Activated CD4-positive, alpha-beta T cell treated with anti-CD3 and anti-CD28 coated beads, Interleukin-2, amount 50 U/mL, for 4 hours (primary cell): ENCODE results near the gene UBE2D3.
"Not testable (repeated sequence)": the region's sequence is repeated elsewhere in the genome, so short reads cannot be mapped to it uniquely, and the experiment has no call there.

Source experiments
- DNase-seq, 2 experiments: peaks; one replicate each; pipeline ENCODE4 v3.0.0-alpha.2; 2020

Gene UBE2D3

DNA sequence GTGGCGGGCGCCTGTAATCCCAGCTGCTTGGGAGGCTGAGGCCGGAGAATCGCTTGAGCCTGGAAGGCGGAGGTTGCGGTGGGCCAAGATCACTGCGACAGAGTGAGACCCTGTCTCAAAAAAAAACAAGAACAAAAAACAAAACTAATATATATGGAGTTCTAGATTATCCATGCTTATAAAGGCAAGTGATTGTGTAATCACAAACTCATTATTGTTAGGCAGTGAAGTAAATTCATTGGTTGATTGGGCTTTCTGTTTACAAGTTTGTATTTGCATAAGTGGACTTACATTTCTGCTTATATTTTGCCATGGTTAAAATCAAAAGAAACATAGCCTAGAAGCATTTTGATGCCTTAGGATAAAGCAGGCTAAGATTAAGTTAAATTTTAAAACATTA is 2.5 kb upstream of the UBE2D3 start:
- no peak for DNase-seq

DNA sequence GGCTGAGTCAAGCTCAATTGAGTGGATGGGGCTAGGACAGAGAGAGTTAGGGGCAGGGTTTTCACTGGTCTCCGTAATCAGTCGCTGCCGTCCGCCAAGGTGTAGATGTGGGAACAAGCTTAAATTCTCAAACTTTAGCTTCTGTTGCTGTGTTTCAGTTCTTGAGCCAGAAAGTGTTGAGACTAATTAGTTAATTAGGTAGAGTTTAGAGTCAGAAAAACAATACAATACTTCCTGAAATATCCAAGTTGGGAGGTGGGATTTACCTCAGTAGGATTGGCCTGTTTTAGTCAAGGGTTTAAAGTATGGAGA is 1.1 kb upstream of the UBE2D3 start:
- DNase-seq, result no peak

DNA sequence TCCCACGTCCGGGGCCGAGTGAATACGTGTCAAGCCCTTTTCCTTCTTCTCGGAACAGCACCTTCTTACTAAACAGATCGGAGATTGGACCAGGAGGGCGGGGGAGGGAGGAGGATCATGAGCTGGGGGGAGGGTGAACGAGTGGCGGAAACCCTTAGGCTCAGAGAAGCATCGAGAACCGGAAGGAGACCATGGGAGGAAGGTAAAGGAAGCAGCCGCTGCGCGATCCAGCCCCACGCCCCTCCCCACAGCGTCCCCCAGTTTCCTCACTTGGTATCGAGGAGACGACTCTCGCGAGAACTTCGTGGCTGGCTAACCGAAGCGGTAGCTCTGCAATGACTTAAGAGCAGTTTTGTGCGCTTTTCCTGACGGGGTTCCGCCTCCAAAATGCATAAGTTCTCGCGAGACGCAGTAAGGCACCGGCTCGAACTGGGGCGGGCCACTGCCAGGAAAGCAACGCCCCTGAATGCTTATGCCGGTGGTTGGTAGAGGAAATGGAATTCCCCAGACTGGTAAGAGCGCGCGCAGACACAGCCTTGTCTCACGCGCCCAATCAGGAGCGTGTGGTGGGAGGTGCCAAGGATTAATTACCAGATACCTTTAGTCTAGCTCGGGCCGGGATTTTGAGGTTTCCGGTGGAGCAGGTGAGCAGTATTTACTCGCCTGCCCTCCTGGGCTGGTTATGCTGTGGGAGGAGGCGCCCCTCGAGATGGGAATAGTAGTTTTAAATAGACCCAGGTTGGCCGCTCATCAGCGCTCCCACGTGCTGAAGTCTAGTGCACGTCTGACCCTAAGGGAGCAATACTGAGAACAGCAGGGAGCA is 534 bp upstream of the UBE2D3 start:
- DNase-seq, result peak; percentile 99 to 100

DNA sequence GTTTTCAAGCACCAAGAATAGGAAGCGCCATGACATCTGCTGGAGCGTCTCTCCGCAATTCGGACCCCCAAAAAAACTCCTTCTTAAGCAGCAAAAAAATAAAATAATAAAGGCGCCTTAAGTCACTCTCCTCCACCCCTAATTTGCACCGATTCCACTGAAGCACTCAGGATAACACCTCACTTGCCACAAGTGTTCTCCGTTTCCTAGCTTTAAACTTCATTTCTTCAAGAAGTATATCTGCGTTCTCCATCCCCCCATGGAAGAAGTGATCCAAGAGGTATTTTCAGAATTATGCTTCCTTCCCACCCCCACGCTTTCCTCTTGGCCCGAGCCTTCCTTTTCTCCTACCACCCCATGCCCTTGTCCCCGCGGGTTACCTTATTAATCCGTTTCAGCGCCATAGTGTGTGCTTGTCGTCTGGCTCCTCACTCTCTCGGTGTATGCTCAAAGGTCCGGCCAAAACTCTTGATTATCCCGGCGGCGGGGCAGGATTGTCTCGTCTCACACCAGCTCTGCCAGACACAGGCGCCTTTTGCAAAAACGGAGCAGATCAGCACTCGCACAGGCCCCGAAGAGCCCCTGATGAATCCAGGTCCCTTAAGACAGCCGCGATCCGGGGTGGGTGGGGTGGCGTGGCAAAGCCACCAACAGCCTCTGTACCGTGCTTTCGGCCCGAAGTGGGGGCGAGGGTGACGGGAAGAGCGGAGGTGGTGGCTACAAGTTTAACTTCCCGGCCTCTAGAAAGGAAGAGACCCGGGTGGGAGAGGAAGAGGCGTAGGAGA is 1.1 kb downstream of the UBE2D3 start:
- no peak for DNase-seq

DNA sequence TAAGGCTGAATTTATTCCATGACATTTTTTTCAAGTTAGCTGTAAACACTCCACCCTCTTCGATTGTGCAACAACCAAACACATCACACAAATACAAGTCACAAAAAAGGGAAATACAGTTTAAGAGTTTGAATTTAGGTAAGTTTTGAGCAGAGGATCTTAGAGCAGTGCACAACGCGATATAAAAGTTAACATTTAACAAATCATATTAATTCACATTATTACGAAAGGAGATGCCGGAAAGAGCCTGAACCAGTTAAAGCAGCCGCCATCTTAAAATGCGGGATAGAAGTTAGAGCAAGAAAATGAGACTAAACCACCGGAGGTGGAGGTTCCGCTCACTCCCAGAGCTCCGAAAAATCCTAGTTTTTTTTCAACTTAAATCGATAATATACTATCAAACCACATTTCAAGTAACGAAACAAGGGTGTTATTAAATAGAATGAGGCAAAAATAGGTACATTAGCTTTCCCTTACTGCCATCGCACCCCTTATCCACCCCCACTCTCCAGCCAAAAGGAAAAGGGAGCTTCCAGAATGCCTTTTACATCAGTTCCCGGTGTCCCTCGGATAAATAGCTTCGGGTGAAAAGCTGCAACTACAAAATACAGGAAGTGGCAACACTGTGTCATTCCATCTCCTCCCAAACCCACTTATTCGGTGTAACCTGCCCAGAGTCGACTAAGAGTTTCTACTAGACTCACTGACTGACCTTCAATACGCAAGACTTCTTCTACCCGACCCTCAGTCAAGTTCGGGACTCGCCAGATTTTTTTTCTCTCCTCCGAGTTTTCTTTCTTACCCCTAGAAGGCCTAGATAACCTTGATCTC is 1.9 kb downstream of the UBE2D3 start:
- DNase-seq, result peak; percentile 9 to 21

DNA sequence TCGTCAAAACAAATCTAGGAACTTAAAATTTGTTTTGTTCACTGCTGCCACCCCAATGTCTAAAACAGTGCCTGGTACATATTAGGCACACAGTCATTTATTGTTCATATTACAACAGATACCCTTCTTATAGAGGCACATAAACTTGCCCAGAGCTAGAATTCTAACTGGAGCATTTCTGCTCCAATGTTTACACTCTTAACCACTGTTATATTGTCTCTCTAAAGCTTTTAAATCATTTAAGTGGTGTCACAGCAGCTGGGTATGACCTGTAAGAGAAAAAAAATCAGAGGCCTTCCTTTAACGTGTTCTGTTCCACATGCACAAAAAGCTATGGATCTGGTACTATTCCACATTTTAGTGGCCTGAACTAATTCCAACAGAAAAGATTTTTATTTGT is 3.0 kb downstream of the UBE2D3 start:
- no peak for DNase-seq

DNA sequence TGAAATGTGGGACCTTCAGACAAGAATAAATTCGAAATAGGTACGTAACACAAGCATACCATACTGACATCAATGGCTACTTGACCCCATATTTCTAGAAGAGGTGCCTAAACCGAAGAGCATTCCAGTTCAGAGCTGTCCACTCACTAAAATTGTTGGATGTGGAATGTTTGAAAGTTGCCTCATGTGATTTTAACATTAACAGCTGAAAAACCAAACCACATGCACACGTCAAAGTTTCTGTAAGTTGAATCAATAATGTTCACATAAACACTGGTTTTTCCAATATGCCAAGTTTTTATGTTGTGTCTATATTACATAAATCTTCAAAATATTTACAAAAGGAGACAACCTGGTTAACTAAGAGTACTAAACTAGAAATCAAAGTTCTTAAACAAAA is 3.5 kb downstream of the UBE2D3 start:
- DNase-seq, result no peak

DNA sequence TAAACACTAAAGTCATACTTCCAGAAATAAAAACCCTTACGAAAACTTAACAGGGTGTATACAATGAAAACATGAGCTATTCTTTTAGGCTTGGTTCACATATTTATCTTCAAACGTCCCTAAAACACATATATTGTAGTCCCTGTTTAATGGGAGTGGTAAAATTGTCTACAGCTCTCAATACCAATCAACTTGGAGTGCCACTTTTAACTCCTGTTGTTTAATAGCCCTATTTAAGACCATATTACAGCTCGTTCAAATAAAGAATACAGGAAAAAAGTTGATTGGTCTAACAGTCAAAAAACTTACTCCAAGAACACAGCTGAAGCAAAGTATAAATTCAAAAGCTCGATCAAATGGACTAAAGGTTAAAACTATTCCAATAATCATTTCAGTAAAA is 3.9 kb downstream of the UBE2D3 start:
- DNase-seq, result no peak

DNA sequence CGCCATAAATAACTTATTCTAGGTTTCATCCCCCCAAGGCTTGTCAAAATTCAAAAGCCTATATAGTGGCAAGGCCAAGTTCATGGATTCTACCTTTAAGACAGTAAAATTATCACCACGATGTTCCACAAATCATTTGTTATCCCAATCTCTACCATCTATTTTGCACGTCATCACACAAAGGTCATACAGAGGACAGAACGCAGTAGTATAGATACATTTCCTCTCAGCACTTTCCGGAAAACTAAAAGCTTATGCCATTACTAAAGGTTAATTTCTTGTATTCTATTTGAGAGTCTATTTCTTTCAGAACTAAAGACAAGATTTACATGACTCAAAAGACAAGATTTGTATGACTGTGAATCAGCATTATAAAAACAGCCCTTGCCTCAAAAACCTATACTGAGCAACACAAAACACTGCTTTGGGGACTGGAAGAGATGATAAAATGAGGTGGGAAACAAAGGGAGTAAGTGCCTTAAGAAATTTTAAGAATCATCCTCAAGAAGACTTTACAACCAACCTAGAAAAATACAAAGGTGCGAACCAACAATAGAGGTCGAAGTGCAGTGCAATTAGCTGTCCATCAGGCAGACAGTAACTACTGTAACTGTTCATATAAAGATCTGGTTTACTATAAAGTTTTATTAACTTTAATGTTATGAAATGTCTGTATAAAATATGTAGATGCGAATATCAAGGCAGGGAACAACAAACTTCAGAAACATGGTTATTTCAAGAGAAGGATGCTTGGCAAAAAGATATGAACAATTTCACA is 7.6 kb downstream of the UBE2D3 start:
- DNase-seq, result no peak

DNA sequence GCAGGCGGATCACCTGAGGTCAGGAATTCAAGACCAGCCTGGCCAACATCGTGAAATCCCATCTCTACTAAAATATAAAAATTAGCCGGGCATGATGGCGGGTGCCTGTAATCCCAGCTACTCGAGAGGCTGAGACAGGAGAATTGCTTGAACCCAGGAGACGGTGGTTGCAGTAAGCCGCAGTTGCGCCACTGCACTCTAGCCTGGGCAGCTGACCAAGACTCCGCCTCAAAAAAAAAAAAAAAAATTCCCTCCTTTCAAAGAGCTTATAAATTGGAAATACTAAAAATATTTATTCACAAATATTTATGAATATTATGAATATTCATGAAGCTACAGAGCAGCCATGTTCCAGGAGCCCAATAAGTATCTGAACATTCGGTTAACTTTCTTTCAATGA is 8.3 kb downstream of the UBE2D3 start:
- DNase-seq, result not testable (repeated sequence)

DNA sequence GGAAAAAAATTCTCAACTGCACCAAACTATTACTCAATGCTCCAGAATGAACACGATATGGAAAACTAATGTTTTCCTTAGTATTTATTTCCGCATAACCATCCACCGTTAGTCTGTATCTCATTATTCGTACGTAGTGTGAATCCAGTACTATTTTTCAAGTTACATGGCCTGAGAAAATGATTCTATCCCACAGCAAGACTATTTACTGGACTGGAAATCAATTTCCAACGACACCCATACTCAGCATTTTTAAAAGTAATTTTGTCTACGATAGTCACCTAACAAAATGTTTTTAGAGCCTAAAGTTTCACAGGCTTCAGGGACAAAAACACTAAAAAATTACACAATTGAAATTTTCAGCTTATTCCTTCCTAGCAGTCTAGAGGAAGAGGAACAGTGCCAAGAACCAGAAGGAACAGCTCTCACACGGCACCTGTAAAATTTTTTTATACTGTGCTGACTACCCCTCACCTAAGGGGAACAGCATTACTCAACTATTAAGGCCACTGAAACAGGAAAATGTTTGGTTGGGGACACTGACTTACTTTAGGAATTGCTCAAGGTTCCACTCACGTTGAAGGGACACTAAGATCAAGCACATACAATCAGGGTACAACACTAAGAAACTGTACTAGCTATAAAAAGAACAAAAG is 9.6 kb downstream of the UBE2D3 start:
- DNase-seq, result no peak

DNA sequence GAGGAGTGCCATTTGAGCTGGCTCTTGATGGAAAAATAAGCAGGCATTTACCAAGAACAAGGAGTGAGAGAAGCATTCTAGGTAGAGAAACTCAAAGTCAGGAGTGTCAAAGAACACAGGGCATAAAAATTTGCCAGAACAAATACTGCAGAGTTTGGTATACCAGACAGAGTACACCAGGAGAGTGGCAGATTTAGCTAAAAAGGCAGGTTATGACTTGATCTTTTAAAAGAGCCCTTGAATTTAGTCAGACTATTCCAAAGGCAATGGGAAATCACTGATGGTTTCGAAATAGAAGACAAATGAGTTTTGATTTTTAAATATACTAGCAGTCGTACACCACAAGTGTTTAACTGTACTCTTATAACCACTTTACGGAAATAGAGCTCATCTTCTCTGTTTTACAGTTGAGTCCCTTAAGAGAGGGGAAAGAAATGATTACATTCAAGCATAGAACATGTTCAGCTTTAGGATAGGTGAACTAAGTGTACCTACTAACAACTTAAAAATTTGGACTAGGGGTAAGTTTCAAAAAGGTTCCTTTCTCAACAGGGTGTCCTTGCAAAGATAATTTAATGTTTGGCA is 10.2 kb downstream of the UBE2D3 start:
- DNase-seq, result no peak

DNA sequence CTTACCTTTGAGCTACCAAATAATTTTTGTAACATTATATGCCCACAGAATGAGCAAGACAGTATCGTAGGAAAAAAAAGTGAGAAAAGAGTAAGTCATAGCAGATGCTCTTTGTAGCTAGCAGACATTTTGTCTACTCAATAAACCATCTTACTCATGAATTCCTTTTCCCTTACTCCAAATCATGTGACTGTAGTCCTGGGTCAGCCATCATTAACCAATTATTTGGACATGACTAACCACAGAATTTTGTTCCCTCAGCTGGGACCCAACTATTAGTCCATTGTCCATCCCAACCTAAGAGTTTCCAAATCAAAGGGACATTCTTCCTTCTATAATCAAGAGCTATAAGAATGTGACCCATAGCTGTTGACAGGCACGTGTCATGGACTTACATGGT is 11.4 kb downstream of the UBE2D3 start:
- no peak for DNase-seq

DNA sequence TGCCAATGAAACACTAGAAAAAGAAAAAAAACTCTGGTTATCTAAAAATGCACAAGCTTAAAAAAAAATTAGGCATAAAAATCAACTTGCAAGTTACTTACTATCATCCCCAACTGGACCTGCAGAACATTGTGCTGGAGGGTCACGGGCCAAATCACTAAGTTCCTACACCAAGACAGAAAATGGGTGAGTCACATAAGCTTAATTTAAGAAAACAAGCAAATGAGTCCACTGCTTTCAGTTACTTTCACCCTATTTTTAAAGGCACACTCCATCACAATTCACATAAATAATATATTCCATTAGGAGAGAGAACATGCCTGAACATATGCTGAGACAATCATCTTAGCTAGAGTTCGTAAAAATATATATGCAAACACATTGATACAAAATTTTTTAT is 17.7 kb downstream of the UBE2D3 start:
- no peak for DNase-seq

DNA sequence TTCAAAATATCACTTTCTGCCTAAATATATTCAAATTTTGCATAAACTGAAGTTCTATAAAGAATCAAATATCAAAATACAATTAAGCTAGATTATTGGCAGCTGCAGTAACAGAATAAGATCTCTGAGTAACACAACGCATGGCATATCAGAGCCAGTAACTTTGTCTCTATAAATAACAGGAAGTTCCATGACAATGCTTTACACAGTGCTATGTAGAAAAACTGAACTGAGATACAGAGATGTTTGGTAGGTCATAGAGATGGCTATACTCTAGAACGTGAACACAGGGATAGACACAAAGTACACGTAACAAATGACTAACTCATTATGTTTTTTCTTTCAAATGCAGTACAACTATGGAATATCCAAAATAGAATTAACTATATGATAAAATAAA is 18.2 kb downstream of the UBE2D3 start:
- no peak for DNase-seq

DNA sequence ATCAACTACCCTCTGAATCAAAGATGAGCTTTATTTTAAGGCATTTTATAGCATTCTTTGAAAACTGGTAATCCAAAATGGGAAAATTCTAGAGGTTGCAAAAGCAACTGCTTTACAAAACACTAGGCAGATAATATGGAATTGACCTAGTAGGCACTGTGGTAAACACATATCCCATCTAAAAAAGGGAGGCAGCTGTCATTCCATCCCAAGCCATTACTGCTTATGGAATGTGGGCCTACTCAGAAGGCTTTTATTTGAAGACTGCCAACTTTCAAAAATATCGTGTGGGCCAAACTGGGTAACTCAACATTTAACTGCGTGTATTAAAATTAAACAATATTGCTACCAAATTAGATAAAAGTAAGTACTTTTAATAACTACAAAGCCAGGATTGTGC is 19.3 kb downstream of the UBE2D3 start:
- DNase-seq, result no peak

DNA sequence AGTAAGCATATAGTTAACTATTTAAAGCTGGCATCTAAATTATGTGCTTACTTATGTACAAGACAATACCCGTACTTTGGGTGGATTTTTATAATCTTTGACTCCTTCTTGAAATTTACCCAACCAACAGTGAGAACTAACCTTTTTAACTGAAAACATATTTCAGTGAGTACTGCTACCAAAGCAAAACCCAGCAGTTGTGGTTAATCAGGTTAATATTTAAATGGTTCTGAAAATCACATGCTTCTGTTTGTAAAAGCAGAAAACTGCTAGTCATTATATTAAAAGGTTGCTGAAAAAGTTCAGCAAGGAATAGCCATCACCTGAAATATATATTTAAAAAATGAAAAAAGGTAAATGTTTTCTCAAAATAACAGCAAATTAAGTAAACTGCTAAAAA is 20.0 kb downstream of the UBE2D3 start:
- no peak for DNase-seq

DNA sequence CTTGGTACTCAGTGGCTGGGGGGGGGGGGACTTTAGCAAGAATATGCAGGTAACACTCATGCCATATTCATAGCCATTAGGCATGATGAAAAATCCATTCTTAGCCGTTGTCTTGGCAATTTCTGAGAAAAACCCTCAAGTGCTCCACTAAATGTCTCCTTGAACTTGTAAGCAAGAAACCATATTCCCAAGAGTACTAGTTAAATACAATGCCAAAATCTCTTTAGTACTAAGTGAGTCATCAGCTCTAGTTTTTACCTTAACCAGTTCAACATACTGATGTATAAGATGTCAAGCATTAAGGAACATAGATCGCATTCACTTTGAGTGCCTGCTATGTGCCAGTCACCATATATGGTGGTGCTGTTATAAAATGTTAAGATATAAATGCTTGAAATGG is 27.5 kb downstream of the UBE2D3 start:
- DNase-seq, result no peak

DNA sequence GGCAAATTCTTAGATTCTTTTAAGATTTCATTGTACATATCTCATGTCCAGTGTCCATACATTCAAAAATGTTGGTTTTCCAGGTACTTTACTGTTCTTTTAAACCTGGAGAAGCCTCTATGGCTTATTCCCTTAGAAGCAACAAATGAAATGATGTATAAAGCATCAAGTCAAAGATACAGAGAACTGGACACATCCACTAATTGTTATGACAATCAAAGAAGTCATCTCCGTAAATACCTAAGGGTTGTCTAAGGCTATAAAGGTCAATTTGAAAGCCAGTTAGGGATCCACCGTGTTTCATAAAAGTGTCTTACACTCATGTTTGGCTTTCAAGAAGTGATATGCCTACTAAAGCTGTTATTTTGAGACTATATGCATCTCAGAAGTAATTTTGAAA is 32.4 kb downstream of the UBE2D3 start:
- no peak for DNase-seq

DNA sequence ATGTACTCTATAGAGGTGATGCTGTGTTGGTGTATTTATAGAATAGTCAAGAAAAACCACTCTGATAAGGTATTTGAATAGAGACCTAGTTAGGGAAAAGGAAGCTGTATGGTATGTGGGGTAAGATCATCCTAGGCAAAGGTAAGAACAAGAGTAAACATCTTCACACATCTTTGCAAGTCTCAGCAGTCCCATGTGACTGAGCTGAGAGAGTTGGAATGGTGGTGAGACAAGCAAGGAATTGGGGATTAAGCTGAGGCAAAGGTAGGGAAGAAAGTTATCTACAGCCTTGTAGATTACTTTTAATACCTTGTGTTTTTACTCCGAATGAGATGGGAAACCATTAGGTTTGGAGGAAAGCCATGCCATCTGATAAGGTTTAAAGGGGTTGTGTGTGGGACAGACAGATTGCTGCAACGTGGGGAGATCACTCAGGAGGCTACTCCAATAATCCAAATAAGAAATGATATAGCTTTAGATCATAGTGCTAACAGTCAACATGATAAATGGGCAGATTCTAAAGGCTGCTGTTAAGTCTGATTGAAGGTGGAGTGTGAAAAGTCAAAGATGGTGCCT is 34.9 kb downstream of the UBE2D3 start:
- DNase-seq, result no peak

DNA sequence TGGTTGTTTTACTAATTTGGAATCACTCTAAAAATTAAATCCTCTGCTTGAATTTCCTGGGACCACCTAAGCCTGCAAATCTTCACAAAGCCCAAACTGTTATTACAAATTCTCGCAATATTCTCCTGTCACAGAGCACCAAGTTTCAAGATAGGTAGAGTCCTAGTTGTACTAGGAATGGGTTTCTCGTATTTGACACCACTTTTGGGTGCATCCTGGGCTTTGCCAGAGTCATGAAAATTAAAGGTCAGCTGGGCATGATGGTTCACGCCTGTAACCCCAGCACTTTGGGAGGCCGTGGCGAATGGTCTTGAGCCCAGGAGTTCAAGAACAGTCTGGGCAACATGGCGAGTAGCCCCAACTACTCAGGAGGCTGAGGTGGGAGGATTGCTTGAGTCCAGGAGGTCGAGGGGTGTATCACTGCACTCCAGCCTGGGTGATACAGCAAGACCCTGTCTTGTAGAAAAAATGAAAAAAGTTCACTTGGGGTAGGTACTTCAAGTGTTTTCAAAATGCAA is 36.0 kb downstream of the UBE2D3 start:
- no peak for DNase-seq
